ENCODE results near the gene PTPRM. TPM values are rescaled to one million over a fixed set of nuclear protein-coding genes. Genes with fewer than 3 reads are reported as not detected.

PTPRM gene
- total and polyA plus RNA-seq, 2 of the 4 experiments (the other 2 are of a cell fraction), result 28.3 to 51.2 TPM

DNA sequence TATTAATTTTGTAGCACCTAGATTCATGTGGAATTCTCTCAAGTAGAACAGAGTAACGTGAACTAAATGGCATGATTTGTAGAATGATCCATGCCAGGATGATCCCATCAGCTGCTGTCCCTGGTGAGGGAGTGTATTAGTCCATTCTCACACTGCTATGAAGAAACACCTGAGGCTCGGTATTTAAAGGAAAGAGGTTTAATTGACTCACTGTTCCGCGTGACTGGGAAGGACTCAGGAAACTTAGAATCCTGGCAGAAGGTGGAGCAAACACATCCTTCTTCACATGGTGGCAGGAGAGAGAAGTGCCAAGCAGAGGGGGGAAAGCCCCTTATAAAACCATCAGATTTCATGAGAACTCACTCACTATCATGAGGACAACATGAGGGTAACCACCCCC is 312.6 kb downstream of the PTPRM start:
- H3K18ac ChIP-seq (ENCODE audit: low read depth, low read length), result no peak overlapping the region
- H2AK5ac ChIP-seq (ENCODE audit: low read depth, low read length), result no peak overlapping the region
- WGBS, 2 experiments (ENCODE audit: extremely low coverage in 2 of 2, insufficient read length in 1 of 2), result no CpG with 5 or more reads among the region's 4 CpGs
- no peak overlapping the region for H3K9ac ChIP-seq (ENCODE audit: low read depth, low read length)
- H3K56ac ChIP-seq (ENCODE audit: extremely low read depth, insufficient read depth, low read length), result no peak overlapping the region
- no peak for ATAC-seq (ENCODE audit: low read depth)
- no peak overlapping the region for H2AK9ac ChIP-seq (replicated peaks; ENCODE audit: low read depth, low read length, poor library complexity)
- no peaks in the 10 kb centered on the region for H3K36me3 ChIP-seq (ENCODE audit: control insufficient read depth, insufficient read depth, low read length)
- no TSS peak for BruUV-seq (replicated peaks)
- H3K27me3 ChIP-seq (ENCODE audit: control insufficient read depth, insufficient read depth, low read length), result no peaks in the 10 kb centered on the region
- CTCF ChIA-PET, result no interaction called here
- H3K23ac ChIP-seq (ENCODE audit: low read depth, low read length), result no peak overlapping the region
- no peak overlapping the region for H4K8ac ChIP-seq (ENCODE audit: low read depth in 2 of 2, low read length in 2 of 2)
- H3K79me1 ChIP-seq (ENCODE audit: low read depth in 1 of 2, low read length in 2 of 2), result peaks cover 3 to 5% of the 10 kb centered on the region in 2 experiments; a peak in 2 of 4 replicates
- H3K9me1 ChIP-seq (ENCODE audit: insufficient read depth, low read length), result no peaks in the 10 kb centered on the region; the same call in 1 of the 2 replicates
- H4K20me1 ChIP-seq (ENCODE audit: insufficient read depth, low read length), result peaks cover 3% of the 10 kb centered on the region; the same call in 1 of the 2 replicates
- H4K91ac ChIP-seq (ENCODE audit: insufficient read depth, low read depth, low read length), result no peak overlapping the region
- intact Hi-C loops (cut with micrococcal nuclease), result no loop called here
- H3K9me3 ChIP-seq (ENCODE audit: control insufficient read depth, insufficient read depth, low read length), result no peaks in the 10 kb centered on the region; the same call in 1 of the 2 replicates
- dilution Hi-C loops (cut with HindIII; ENCODE audit: low sequenced_read_pairs, unreplicated experiment), result no loop called here
- in situ Hi-C loops (cut with MboI; ENCODE audit: low sequenced_read_pairs), result no loop called here
- no peak overlapping the region for H2BK20ac ChIP-seq (ENCODE audit: low read depth, low read length)
- no peak for TF ChIP-seq POLR2A (IDR thresholded peaks at IDR 0.05; ENCODE audit: low read depth, low read length)
- no peak for TF ChIP-seq MAFK (IDR thresholded peaks at IDR 0.05; ENCODE audit: low read depth, low read length)
- TF ChIP-seq SMC3 (IDR thresholded peaks at IDR 0.05; ENCODE audit: low read depth, low read length), result no peak
- TF ChIP-seq CEBPB (IDR thresholded peaks at IDR 0.05; ENCODE audit: low read depth, low read length), result no peak
- TF ChIP-seq, protein P1, sequence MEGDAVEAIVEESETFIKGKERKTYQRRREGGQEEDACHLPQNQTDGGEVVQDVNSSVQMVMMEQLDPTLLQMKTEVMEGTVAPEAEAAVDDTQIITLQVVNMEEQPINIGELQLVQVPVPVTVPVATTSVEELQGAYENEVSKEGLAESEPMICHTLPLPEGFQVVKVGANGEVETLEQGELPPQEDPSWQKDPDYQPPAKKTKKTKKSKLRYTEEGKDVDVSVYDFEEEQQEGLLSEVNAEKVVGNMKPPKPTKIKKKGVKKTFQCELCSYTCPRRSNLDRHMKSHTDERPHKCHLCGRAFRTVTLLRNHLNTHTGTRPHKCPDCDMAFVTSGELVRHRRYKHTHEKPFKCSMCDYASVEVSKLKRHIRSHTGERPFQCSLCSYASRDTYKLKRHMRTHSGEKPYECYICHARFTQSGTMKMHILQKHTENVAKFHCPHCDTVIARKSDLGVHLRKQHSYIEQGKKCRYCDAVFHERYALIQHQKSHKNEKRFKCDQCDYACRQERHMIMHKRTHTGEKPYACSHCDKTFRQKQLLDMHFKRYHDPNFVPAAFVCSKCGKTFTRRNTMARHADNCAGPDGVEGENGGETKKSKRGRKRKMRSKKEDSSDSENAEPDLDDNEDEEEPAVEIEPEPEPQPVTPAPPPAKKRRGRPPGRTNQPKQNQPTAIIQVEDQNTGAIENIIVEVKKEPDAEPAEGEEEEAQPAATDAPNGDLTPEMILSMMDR (conservative IDR thresholded peaks at IDR 0.05; ENCODE audit: low read depth, low read length), result no peak
- TF ChIP-seq FOS (IDR thresholded peaks at IDR 0.05; ENCODE audit: low read depth, low read length), result no peak
- no peak overlapping the region for H2BK15ac ChIP-seq (ENCODE audit: low read depth, low read length)
- POLR2A ChIA-PET (ENCODE audit: unreplicated experiment), result no interaction called here
- H3K27ac ChIP-seq (ENCODE audit: insufficient read depth, low read length), result no peak overlapping the region
- DNase-seq, result no peak
- no peak overlapping the region for H3K4ac ChIP-seq (ENCODE audit: low read depth, low read length)
- no peak overlapping the region for H3K4me3 ChIP-seq (ENCODE audit: insufficient read depth, low read depth, low read length)
- H2BK120ac ChIP-seq (ENCODE audit: low read depth, low read length), result no peak overlapping the region
- no peak overlapping the region for H2AFZ ChIP-seq (replicated peaks; ENCODE audit: low read length, poor library complexity)
- H2BK5ac ChIP-seq (ENCODE audit: low read depth, low read length, poor library complexity, severe bottlenecking), result no peak overlapping the region
- no peak overlapping the region for H3K14ac ChIP-seq (replicated peaks; ENCODE audit: low read depth, low read length)
- H3K4me2 ChIP-seq (ENCODE audit: low read depth, low read length), result no peak overlapping the region
- no peaks in the 10 kb centered on the region for H3K4me1 ChIP-seq (ENCODE audit: control insufficient read depth, insufficient read depth, low read length)
- no peak overlapping the region for H4K5ac ChIP-seq (ENCODE audit: low read depth, low read length)
